Fibroblast of the aortic adventitia (primary cell): ENCODE data around the gene GPR68. TPM values are rescaled to one million over a fixed set of nuclear protein-coding genes. Genes with fewer than 3 reads are reported as not detected.
A peak's percentile ranks its signal among the peaks of the same experiment; 100 is the strongest.

ENCODE experiments used
- DNase-seq: peaks from one replicate; pipeline ENCODE4 v3.0.0-alpha.2; 2010; ENCODE audit warnings: low read depth
- H3K4me3 ChIP-seq: 2 replicates; pipeline ENCODE4 v1.5.1; 2011; ENCODE audit warnings: low read depth, mild to moderate bottlenecking, control low read depth, low read length, moderate library complexity
- total RNA-seq: library from RNA; depleted of rRNA; stranded (reverse); fragments of >200 nt; gene quantifications from 2 replicates; pipeline ENCODE4 v1.2.3, GENCODE V29; 2012; ENCODE audit warnings: low replicate concordance
- TF ChIP-seq, protein P1 (sequence below): IDR thresholded peaks from 2 replicates; pipeline ENCODE4 v1.5.1; 2011; ENCODE audit warnings: mild to moderate bottlenecking, low read length, control low read depth, inconsistent platforms; ENCODE audit not compliant: insufficient read depth

The GPR68 gene
- total RNA-seq, 1 donor = 17.1 TPM

DNA sequence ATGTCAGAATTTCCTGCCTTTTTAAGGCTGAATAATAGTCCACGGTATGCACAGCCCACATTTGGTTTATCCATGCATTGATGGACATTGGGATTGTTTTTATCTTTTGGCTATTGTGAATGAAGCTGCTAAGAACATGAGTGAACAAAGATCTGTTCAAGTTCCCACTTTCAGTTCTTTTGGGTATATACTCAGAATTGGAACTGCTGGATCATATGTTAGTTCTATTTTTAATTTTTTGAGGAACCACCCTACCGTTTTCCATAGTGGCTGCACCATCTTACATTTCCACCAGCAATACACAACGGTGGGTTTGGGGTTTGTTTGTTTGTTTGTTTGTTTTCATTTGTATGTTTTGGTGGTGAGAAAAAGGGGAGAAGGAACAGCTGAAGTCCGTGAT is 6.4 kb downstream of the GPR68 start:
- no peak for DNase-seq
- TF ChIP-seq, protein P1, sequence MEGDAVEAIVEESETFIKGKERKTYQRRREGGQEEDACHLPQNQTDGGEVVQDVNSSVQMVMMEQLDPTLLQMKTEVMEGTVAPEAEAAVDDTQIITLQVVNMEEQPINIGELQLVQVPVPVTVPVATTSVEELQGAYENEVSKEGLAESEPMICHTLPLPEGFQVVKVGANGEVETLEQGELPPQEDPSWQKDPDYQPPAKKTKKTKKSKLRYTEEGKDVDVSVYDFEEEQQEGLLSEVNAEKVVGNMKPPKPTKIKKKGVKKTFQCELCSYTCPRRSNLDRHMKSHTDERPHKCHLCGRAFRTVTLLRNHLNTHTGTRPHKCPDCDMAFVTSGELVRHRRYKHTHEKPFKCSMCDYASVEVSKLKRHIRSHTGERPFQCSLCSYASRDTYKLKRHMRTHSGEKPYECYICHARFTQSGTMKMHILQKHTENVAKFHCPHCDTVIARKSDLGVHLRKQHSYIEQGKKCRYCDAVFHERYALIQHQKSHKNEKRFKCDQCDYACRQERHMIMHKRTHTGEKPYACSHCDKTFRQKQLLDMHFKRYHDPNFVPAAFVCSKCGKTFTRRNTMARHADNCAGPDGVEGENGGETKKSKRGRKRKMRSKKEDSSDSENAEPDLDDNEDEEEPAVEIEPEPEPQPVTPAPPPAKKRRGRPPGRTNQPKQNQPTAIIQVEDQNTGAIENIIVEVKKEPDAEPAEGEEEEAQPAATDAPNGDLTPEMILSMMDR = no peak
- no peak overlapping the region for H3K4me3 ChIP-seq

DNA sequence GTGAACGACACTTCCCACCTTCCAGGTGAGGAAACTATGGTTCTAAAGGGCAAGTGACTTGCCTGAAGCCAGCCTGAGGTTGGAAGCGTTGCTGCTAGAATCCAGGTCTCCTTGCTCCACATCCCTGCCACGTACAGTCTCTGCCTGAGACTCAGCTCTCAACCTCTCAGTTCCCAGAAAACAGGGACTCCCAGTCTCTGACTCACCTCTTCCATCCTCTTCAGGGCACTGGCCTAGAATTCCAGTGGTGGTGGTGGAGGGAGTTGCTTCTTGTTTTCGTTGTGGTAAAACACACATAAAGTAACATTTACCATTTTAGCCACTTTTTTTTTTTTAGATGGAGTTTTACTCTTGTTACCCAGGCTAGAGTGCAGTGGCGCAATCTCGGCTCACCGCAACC is 7.3 kb downstream of the GPR68 start:
- peak; percentile 46 for DNase-seq
- no peak overlapping the region for H3K4me3 ChIP-seq
- TF ChIP-seq, protein P1 = no peak

DNA sequence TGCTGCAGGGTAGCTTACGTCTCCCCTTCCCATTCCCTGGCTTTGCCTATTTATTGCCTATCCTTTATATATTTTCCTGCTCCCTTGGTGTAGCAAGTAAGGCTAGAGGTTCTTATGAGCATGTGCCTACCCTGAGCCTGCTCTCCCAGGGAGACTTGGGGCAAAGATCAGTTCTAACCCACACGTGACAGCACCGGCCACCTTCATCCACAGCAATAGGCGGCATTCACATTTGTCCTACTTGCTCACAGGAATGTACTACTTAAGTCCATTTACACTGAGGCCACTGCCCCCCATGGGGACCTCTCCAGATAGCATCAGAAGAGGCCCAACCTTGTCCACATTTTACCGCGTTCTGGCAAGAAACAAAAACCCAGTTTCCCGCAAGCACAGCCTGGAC is 8.7 kb downstream of the GPR68 start:
- TF ChIP-seq, protein P1 = no peak
- no peak overlapping the region for H3K4me3 ChIP-seq
- DNase-seq = no peak

DNA sequence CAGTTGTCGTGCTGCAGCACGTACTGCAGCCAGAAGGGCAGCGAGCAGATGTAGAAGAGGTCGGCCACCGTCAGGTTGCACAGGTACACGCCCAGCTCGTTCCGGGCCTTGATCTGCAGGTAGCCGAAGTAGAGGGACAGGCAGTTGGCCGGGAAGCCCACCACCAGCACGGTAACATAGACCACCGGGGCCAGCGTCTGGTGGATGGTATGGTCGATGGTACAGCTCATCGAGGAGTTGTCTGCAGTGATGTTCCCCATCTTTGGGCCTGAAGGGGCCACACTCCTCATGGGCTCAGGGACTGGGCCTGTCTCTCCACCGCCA is 9.8 kb downstream of the GPR68 start:
- no peak overlapping the region for H3K4me3 ChIP-seq
- TF ChIP-seq, protein P1 = no peak
- DNase-seq = no peak

DNA sequence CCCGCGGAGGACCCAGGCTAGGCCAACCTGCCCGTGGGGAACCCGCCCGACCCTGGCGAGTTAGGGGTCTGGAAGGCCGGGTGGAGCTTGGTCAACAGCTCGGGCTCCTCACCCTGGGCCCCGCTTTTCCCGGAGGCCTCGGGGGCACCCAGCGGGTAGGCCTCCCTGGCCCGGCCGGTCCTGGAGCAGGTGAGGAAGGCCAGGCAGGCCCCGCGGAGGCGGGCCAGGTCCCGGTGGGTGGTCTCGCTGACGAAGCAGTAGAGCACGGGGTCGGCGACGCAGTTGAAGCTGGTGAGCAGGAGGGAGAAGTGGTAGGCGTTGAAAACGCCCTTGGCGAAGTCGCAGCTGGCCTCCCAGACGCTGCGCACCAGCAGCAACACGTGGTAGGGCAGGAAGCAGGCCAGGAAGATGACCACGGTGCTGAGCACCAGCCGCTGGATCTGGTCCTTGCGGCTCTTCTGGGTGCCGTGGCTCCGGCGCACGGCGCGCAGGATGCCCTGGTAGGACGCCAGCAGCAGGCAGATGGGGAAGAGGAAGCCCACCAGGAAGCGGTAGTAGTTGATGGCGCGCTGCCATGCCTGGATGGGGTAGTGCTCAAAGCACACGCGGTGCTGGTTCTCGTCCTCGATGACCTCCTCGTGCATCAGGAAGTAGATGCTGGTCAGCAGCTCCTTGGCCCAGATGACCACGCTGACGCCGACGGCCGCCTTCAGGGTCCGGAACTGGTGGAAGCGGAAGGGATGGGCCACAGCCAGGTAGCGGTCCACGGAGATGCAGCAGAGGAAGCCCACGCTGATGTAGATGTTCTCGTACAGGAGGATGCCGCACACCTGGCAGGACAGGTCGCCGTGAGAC is 10.3 kb downstream of the GPR68 start:
- DNase-seq = no peak
- TF ChIP-seq, protein P1 = no peak
- no peak overlapping the region for H3K4me3 ChIP-seq

DNA sequence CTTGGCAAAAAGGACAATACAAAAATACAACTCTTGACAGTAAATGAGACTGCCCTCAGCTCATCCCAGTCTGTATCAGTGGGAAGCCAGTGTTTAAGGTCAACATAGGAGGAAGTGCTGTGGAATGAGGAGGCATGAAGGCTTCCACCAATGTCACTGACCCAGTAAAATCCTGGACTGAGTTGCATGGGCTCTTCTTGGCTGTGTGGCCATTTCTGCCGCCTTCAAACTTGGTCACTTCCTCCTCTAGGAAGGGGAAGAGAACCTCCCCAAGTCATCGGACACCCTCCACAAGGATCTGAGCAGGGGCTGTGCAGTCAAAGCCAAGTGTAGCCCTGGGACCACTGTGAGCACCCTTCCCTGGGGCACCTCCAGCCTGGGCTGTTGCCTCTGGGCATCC is 11.9 kb downstream of the GPR68 start:
- TF ChIP-seq, protein P1 = no peak
- H3K4me3 ChIP-seq = no peak overlapping the region
- no peak for DNase-seq

DNA sequence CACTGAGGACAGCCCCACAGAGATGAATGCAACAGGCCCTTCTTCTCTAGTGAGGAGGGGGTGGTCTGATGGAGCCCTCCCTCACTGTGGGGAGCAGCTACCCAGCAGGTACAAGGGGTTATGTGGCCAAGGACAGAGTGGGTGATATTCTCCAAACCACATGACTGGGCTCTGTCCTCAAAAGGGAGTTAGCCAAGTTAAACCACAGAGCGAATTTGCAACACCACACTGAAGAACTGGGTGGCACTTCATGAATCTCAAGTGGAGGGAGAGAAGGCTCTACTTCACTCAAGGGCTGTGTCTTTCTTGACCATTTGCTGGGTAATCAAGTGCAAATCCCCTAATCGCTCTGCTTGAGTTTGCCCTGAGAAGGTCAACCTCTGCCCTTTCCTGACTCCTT is 12.5 kb downstream of the GPR68 start:
- no peak overlapping the region for H3K4me3 ChIP-seq
- TF ChIP-seq, protein P1 = no peak
- DNase-seq = no peak
